ENCODE data around the gene KLK1. TPM values are rescaled to one million over a fixed set of nuclear protein-coding genes. Genes with fewer than 3 reads are reported as not detected.

The KLK1 gene
- total RNA-seq, 4 donors from 2014 or later, result 0.82 TPM; not detected in 3

DNA sequence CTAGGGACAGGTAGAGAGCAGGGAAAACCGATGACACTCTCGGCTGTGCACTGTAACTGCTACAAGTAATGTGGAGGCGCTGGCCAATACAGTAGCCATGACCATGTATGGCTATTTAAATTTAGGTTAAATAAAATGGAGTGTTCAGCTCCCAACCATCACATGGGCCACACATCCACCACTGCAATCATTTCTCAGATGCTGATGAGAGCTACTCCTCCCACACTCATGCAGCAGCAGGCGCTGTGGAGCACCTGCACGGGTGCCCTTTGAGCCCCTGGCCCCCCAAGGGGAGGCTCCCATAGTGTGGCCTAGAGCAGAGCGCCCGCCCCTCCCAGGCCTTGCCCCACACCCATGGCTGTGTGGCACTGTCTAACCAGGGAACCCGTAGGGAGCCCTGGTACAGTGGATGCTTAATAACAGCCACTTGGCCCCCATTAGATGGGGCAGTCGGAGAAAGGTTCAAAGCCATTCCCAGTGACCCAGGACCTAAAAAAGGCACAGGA, 27.4 kb downstream of the KLK1 start:
- Histone ChIP-seq H3K4me3 (no peak overlapping the region), H3K27ac (no peak overlapping the region), H3K27me3 (no peaks in the 10 kb centered on the region), H3K36me3 (no peaks in the 10 kb centered on the region), H3K4me1 (no peaks in the 10 kb centered on the region), H3K9me3 (no peaks in the 10 kb centered on the region)
- DNase-seq, result no peak
- no peak for TF ChIP-seq CTCF (IDR thresholded peaks at IDR 0.05)
- no peak for TF ChIP-seq POLR2A (IDR thresholded peaks at IDR 0.05)
- intact Hi-C loops (cut with DNase I; ENCODE audit: low total_unique reads), result no loop called here

- intact Hi-C loops (cut with DNase I; ENCODE audit: low total_unique reads), result no loop called here
Observed at GRCh38 chr19:50795664-50796073, 27.9 kb downstream of the KLK1 start.

DNA sequence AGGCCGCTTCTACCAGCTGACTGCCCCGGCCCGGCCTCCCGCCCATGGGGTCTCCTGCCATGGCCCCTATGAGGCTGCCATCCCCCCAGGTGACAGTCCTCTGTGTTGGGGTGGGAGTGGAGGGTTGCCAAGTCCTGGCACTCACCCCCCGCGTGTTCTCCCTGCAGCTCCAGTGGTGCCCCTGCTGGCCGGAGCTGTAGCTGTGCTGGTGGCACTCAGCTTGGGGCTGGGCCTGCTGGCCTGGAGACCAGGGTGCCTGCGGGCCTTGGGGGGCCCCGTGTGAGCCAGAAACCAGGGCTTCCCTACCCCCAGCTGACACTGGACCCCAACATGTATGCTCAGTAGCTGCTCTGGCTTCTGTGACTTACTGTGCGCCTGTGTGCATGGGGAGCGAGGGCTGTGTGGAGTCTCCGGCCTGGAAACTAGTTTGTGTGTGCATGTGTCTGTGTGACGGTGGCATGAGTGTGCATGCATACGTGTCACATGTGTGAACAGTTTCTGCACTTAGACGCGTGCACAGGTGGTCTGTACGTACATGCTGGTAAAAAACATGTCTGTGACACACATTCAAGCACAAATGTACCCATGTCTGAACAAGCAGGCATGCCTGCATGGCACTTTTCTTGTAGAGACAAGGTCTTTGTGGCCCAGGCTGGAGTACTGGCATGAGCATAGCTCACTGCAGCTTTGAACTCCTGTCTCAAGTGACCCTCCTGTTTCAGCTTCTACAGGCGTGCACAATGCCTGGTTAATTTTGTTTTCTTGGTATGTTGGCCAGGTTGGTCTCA, 28.5 kb downstream of the KLK1 start:
- Histone ChIP-seq H3K4me3 (no peak overlapping the region), H3K27ac (no peak overlapping the region), H3K36me3 (no peaks in the 10 kb centered on the region), H3K27me3 (no peaks in the 10 kb centered on the region), H3K9me3 (no peaks in the 10 kb centered on the region), H3K4me1 (no peaks in the 10 kb centered on the region)
- TF ChIP-seq POLR2A (IDR thresholded peaks at IDR 0.05) (no peak), CTCF (IDR thresholded peaks at IDR 0.05) (no peak)
- intact Hi-C loops (cut with DNase I; ENCODE audit: low total_unique reads), result no loop called here
- no peak for DNase-seq

More at GRCh38 chr19:50795664-50796073, 27.9 kb downstream of the KLK1 start:
- no peak overlapping the region for H3K4me3 ChIP-seq
- H3K4me1 ChIP-seq, result no peaks in the 10 kb centered on the region
- TF ChIP-seq CTCF (IDR thresholded peaks at IDR 0.05) (no peak), POLR2A (IDR thresholded peaks at IDR 0.05) (no peak)
- H3K27ac ChIP-seq, result no peak overlapping the region
- no peaks in the 10 kb centered on the region for H3K36me3 ChIP-seq
- no peak for DNase-seq
- no peaks in the 10 kb centered on the region for H3K27me3 ChIP-seq
- no peaks in the 10 kb centered on the region for H3K9me3 ChIP-seq

DNA sequence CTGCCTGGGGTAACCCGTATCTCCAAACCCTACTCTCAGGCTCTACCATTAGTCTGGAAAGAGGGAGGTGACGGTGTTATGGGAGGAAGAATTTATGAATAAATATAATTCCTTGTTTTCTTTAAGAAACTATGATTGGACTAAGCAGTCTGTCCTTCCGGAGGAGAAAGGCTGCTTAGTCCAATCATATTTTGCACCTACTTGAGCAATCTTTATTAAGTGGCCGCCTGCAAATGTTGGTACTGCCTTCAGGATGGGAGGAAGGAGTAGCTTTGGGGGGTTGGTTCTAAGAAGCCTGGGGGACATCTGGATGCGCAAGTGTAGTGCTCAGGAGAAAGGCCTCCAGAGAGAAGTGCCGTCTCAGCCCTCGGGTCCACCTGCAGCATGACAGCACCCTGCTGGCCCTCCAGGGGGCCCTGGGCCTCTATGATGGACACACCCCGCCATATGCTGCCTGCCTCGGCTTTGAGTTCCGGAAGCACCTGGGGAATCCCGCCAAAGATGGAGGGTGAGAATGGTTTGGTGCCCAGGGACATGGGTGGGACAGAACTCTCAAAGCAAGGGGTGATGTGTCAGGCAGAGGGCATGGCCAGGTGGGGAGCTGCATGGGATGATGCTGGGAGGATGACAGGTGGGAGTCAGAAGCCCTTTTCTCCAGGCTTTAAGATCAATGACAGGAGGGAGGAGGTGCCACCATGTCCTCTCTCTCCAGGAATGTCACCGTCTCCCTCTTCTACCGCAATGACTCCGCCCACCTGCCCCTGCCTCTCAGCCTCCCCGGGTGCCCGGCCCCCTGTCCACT, 29.3 kb downstream of the KLK1 start:
- no peaks in the 10 kb centered on the region for H3K27me3 ChIP-seq
- no peaks in the 10 kb centered on the region for H3K9me3 ChIP-seq
- H3K4me1 ChIP-seq, result no peaks in the 10 kb centered on the region
- H3K27ac ChIP-seq, result no peak overlapping the region
- H3K36me3 ChIP-seq, result no peaks in the 10 kb centered on the region
- no peak overlapping the region for H3K4me3 ChIP-seq
- intact Hi-C loops (cut with DNase I; ENCODE audit: low total_unique reads), result no loop called here
- no peak for DNase-seq
- TF ChIP-seq CTCF (IDR thresholded peaks at IDR 0.05) (no peak), POLR2A (IDR thresholded peaks at IDR 0.05) (no peak)

DNA sequence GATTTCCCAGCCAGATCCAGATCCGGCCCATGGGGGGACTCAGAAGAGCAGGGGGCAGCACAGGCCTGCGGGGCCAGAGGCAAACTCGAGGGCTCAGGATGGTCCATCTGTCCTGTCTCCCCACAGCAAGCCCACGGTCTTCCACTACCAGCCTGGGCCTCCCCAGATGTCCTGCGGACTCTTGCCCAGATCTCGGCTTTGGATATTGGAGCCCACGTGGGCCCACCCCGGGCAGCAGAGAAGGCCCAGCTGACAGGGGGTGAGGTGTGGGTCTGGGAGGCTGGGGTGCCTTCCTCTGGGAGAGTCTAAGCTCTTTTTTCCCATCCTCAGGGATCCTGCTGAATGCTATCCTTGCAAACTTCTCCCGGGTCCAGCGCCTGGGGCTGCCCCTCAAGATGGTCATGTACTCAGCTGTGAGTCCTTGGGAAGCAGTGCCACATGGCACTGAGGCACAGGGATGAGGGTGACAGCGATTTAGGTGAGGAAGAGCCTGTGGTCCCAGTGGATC, 30.0 kb downstream of the KLK1 start:
- H3K4me1 ChIP-seq, result no peaks in the 10 kb centered on the region
- no peak overlapping the region for H3K27ac ChIP-seq
- H3K9me3 ChIP-seq, result no peaks in the 10 kb centered on the region
- H3K27me3 ChIP-seq, result no peaks in the 10 kb centered on the region
- DNase-seq, result no peak
- no peaks in the 10 kb centered on the region for H3K36me3 ChIP-seq
- intact Hi-C loops (cut with DNase I; ENCODE audit: low total_unique reads), result no loop called here
- TF ChIP-seq CTCF (IDR thresholded peaks at IDR 0.05) (no peak), POLR2A (IDR thresholded peaks at IDR 0.05) (no peak)
- H3K4me3 ChIP-seq, result no peak overlapping the region
